NCI-H748 (cell line): Measurements from ENCODE around the gene MAVS.
"Not testable (repeated sequence)": the region's sequence is repeated elsewhere in the genome, so short reads cannot be mapped to it uniquely, and the experiment has no call there.

ENCODE experiments used
- DNase-seq: peaks from one replicate; lab custom pipeline; 2025; ENCODE audit not compliant: unreplicated experiment; lab: John Stamatoyannopoulos, UW

Gene MAVS

GRCh38 chr20:3885715-3886114, 39.1 kb downstream of the MAVS start:
- no peak for DNase-seq

- DNase-seq: peak; percentile 80
Measured at GRCh38 chr20:3887876-3888620, 41.4 kb downstream of the MAVS start.

DNA sequence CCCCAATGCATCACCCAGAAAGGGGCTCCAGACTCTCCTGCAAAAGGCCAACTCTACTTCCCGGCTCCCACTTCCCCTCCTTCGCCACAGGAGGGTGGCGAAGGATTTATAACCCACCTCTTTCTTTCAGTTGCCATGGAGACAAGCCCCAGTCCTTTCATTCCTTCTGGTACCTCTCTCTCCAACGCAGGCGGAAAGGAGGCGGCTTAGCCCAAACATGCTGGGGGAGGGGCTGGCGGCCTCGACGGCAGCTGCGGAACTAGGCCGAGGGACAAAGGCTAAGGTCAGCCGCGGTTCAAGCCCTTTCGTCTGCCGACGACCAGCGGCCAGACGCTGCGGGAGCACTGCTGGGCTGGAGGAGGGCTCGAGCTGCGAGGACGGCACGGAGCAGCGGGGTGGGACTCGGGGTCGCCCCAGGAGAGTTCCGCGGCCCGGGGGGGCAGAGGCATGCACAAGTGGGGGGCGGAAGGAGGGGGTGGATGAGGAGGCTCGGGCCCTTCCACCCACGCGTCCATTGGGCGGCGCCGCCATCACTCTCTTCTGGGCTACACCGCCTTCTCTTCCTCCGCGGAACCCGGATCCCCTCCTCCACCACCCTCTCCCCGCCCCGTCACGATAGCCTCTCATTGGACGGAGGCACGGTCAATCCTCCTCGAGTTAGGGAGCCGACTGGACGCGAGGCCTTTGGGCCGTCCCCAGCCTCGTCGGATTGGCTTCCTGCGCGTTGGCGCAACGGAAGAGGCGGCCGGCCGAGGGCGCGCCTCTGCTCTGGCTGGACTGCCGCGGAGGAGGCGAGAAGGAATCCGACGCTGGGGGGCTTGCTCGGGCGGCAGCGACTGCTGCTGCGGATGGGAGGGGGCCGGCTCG, 42.2 kb downstream of the MAVS start, which contains the start of gene PANK2:
Gene PANK2, plus strand, starts transcription at position 766 of the 867 bp plus-strand sequence.
- DNase-seq: peak; percentile 100

DNA sequence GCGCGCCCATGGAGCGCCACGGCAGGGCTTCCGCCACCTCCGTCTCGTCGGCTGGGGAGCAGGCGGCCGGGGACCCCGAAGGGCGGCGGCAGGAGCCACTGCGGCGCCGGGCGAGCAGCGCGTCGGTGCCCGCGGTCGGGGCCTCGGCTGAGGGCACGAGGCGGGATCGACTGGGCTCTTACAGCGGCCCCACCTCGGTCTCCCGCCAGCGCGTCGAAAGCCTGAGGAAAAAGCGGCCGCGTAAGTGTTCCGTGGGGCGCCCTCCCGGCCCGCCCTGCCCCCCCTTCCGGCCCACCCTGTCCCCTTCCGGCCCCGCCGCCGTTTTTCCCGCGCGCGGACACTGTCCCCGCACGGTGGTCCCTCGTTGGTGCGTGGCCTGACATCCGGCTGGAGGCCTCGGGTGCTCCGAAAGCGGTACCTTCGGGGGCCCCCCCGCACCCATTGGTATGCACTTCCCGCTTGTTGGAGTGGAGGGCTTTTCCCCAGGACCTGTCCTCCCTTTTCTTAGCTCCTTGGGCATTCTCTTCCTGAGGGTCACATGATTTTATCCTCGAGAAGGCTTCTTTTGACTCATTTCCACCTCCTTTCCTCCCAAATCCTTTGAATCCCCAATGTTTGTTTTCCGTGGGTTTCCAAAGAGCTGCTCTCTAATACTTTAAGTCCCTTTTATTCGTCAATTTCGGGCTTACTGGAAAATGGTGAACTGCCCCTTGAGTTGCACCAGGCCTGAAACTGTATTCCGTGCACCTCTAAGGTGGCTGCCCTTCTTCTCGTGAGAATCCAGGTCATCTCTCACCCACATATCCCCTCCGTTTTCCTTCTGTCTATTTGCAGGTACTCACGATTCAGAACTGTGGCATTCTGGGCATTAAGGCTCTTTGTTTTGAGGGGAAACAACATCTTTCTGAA, 43.1 kb downstream of the MAVS start:
- peak; percentile 73 for DNase-seq

DNA sequence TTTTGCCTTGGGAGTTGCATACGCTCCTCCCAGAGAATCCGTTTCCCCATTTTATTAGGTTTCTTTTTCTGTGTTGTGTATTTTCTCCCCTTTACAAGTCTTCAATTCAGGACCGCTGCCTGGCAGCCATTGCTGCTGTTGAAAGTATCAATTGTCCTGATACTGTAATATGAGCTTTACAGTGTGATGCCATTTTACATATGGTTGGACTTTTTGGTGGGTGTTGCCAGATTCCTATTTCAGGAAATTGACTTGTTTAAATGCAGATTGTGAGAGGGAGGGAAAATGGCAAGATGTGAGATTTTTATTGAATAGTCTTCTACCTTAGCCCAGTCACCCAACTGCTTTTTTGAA, 43.7 kb downstream of the MAVS start:
- peak; percentile 69 for DNase-seq

GRCh38 chr20:3890999-3891929, 44.6 kb downstream of the MAVS start:
- no peak for DNase-seq

- no peak for DNase-seq
Measured at GRCh38 chr20:3894796-3895195, 48.2 kb downstream of the MAVS start.

- no peak for DNase-seq
Measured at GRCh38 chr20:3896302-3896701, 49.7 kb downstream of the MAVS start.

DNA sequence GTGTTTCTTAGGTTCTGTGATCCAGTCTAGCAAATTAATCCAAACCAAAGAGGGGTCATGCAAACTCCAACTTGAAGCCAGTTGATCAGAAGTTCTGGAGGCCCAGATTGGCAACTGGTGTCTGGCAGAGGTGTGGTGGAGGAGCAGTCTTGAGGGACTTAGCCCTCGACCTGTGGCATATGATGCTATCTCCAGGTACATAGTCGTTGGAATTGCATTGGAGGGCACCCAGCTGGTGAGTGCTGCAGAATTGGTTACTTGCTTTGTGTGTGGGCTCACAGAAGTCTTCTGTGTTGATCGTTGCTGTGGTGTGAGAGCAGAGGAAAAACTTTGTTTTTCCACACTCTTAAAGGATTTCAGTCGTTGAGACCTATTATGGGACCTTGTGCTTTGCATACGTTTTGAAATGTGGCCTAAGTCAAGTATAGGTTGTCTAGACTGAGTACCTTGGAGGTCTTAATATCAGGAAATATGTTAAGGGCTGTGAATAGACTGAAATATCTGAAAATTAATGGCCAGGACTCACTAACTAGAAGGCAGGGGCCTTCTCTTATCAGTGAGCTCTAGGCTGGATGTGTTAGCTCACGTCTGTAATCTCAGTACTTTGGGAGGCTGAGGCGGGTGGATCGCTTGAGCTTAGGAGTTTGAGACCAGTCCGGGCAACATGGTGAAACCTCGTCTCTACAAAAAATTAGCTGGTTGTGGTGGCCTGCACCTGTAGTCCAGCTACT, 50.4 kb downstream of the MAVS start:
- DNase-seq: no peak

GRCh38 chr20:3898181-3898580, 51.5 kb downstream of the MAVS start:
- not testable (repeated sequence) for DNase-seq

DNA sequence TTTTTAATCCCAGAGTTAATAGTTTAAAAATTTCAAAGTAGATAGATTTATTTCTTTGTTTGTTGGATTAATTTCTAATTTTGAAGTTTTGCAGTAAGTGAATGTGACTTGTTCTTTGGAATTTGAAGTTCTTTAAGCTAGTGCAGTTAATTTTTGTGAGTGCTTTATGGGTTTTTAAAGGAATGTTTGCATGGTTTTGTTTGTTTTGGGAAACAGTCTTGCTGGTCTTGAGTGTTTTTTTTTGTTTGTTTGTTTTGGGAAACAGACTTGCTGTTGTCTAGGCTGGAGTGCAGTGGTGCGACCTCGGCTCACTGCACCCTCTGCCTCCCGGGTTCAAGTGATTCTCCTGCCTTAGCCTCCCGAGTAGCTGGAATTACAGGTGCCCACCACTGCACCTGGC, 52.0 kb downstream of the MAVS start:
- DNase-seq: no peak

DNA sequence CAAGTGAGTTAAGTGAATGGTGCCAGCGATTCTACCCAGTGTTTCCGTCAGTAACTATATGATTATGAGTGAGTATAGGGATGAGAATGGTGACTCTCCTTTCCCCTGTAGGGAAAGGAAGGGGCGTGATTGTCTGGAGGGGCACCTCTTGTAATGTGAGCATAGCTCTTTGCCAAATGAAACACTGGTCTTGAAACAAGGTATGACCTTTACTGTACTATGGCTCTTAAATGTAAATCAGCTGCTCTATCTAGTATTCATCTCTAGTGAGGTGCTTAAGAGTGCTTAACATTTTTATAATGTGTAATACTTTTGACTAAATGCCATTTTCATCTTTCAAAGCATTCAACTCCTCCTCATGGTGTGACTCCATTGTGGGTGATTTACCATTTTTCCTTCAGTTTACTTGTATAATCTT, 53.6 kb downstream of the MAVS start:
- no peak for DNase-seq

DNA sequence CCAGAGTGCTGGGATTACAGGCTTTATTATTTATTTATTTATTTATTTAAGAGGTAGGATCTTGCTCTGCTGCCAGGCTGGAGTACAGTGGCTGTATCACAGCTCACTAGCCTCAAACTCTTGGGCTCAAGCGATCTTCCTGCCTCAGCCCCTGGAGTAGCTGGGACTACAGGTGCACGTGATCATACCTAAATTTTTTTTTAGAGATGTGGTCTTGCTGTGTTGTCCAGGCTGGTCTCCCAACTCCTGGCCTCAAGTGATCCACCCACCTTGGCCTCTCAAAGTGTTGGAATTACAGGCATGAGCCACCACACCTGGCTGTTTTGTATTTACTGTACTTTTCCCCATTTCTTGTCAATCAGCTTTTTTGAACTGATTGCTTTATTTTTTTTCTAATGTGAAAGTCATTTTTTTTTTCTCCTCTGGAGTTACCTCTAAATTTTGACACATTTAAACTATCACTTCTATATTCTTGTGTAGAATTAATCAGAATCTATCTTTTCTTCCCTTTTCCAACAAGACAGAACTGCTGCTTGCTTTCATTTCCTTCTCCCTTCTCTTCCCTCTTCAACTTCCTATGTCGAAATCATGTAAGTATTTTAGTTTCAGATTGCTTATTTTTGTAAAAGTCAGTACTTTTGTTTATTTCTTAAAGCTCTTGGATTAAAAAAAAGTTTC, 54.5 kb downstream of the MAVS start:
- no peak for DNase-seq

- no peak for DNase-seq
Measured at GRCh38 chr20:3901706-3902440, 55.2 kb downstream of the MAVS start.

GRCh38 chr20:3902446-3902845, 55.8 kb downstream of the MAVS start:
- no peak for DNase-seq

GRCh38 chr20:3904224-3904623, 57.6 kb downstream of the MAVS start:
- no peak for DNase-seq

GRCh38 chr20:3904857-3905256, 58.2 kb downstream of the MAVS start:
- no peak for DNase-seq
